ENCODE results near the gene TNNT3. TPM values are rescaled to one million over a fixed set of nuclear protein-coding genes. Genes with fewer than 3 reads are reported as not detected.

TNNT3 gene
- total RNA-seq, 2 donors from 2014 or later, result 7.4 to 8.9 TPM

GRCh38 chr11:1896468-1896867 is 23.0 kb upstream of the TNNT3 start:
- Mint-ChIP-seq H3K27me3 (peaks cover 20% of the 10 kb centered on the region), H3K4me1 (peaks cover 5% of the 10 kb centered on the region), H3K36me3 (ENCODE audit: low read depth) (no peaks in the 10 kb centered on the region), H3K27ac (no peak overlapping the region), H3K4me3 (no peak overlapping the region)
- DNase-seq, result no peak
- ATAC-seq, result no peak
- no peaks in the 10 kb centered on the region for H3K9me3 ChIP-seq (ENCODE audit: control insufficient read depth, low read length, poor library complexity, severe bottlenecking)

GRCh38 chr11:1896923-1897322 is 22.6 kb upstream of the TNNT3 start:
- ATAC-seq (no peak), DNase-seq (no peak)
- no peak overlapping the region for H3K4me3 Mint-ChIP-seq
- H3K9me3 ChIP-seq (ENCODE audit: control insufficient read depth, low read length, poor library complexity, severe bottlenecking), result no peaks in the 10 kb centered on the region
- H3K36me3 Mint-ChIP-seq (ENCODE audit: low read depth), result no peaks in the 10 kb centered on the region
- no peak overlapping the region for H3K27ac Mint-ChIP-seq
- H3K27me3 Mint-ChIP-seq, result peaks cover 20% of the 10 kb centered on the region
- peaks cover 5% of the 10 kb centered on the region for H3K4me1 Mint-ChIP-seq

- H3K9me3 ChIP-seq (ENCODE audit: control insufficient read depth, low read length, poor library complexity, severe bottlenecking), result no peaks in the 10 kb centered on the region
- DNase-seq (no peak), ATAC-seq (no peak)
- H3K4me3 Mint-ChIP-seq, result no peak overlapping the region
- H3K36me3 Mint-ChIP-seq (ENCODE audit: low read depth), result no peaks in the 10 kb centered on the region
- H3K27me3 Mint-ChIP-seq, result peaks cover 20% of the 10 kb centered on the region
- no peaks in the 10 kb centered on the region for H3K4me1 Mint-ChIP-seq
- no peak overlapping the region for H3K27ac Mint-ChIP-seq
Observed at GRCh38 chr11:1899090-1899489, 20.4 kb upstream of the TNNT3 start.

- H3K9me3 ChIP-seq (ENCODE audit: control insufficient read depth, low read length, poor library complexity, severe bottlenecking), result no peaks in the 10 kb centered on the region
- peaks cover 20% of the 10 kb centered on the region for H3K27me3 Mint-ChIP-seq
- ATAC-seq, result no peak
- H3K36me3 Mint-ChIP-seq (ENCODE audit: low read depth), result no peaks in the 10 kb centered on the region
- no peak overlapping the region for H3K4me3 Mint-ChIP-seq
- H3K4me1 Mint-ChIP-seq, result no peaks in the 10 kb centered on the region
- H3K27ac Mint-ChIP-seq, result no peak overlapping the region
- DNase-seq, result no peak
Observed at GRCh38 chr11:1899686-1900085, 19.8 kb upstream of the TNNT3 start.

- peaks cover 10% of the 10 kb centered on the region for H3K4me1 Mint-ChIP-seq
- no peak overlapping the region for H3K4me3 Mint-ChIP-seq
- peaks cover 18% of the 10 kb centered on the region for H3K27me3 Mint-ChIP-seq
- no peaks in the 10 kb centered on the region for H3K9me3 ChIP-seq (ENCODE audit: control insufficient read depth, low read length, poor library complexity, severe bottlenecking)
- DNase-seq (no peak), ATAC-seq (no peak)
- no peak overlapping the region for H3K27ac Mint-ChIP-seq
- H3K36me3 Mint-ChIP-seq (ENCODE audit: low read depth), result peaks cover 4% of the 10 kb centered on the region
Observed at GRCh38 chr11:1906181-1906580, 13.3 kb upstream of the TNNT3 start.

- peaks cover 18% of the 10 kb centered on the region for H3K27me3 Mint-ChIP-seq
- no peaks in the 10 kb centered on the region for H3K9me3 ChIP-seq (ENCODE audit: control insufficient read depth, low read length, poor library complexity, severe bottlenecking)
- no peak overlapping the region for H3K27ac Mint-ChIP-seq
- H3K4me3 Mint-ChIP-seq, result no peak overlapping the region
- DNase-seq (no peak), ATAC-seq (no peak)
- H3K4me1 Mint-ChIP-seq, result peaks cover 10% of the 10 kb centered on the region
- H3K36me3 Mint-ChIP-seq (ENCODE audit: low read depth), result peaks cover 4% of the 10 kb centered on the region
Observed at GRCh38 chr11:1906611-1907423, 12.7 kb upstream of the TNNT3 start.

- ATAC-seq, result no peak
- H3K9me3 ChIP-seq (ENCODE audit: control insufficient read depth, low read length, poor library complexity, severe bottlenecking), result no peaks in the 10 kb centered on the region
- Mint-ChIP-seq H3K36me3 (ENCODE audit: low read depth) (peaks cover 4% of the 10 kb centered on the region), H3K4me3 (no peak overlapping the region), H3K4me1 (peaks cover 10% of the 10 kb centered on the region), H3K27me3 (peaks cover 21% of the 10 kb centered on the region), H3K27ac (no peak overlapping the region)
- DNase-seq, result no peak
Observed at GRCh38 chr11:1908618-1909017, 10.9 kb upstream of the TNNT3 start.

- H3K4me3 Mint-ChIP-seq, result no peak overlapping the region
Observed at GRCh38 chr11:1909524-1909923, 10.0 kb upstream of the TNNT3 start.

GRCh38 chr11:1912289-1912878 is 7.1 kb upstream of the TNNT3 start:
- no peaks in the 10 kb centered on the region for H3K9me3 ChIP-seq (ENCODE audit: control insufficient read depth, low read length, poor library complexity, severe bottlenecking)
- H3K4me1 Mint-ChIP-seq, result peaks cover 19% of the 10 kb centered on the region
- H3K27ac Mint-ChIP-seq, result no peak overlapping the region
- peaks cover 12% of the 10 kb centered on the region for H3K36me3 Mint-ChIP-seq (ENCODE audit: low read depth)
- ATAC-seq, result no peak
- peaks cover 25% of the 10 kb centered on the region for H3K27me3 Mint-ChIP-seq
- H3K4me3 Mint-ChIP-seq, result no peak overlapping the region
- no peak for DNase-seq

More at GRCh38 chr11:1909524-1909923, 10.0 kb upstream of the TNNT3 start:
- ATAC-seq (no peak), DNase-seq (no peak)
- Mint-ChIP-seq H3K4me1 (peaks cover 13% of the 10 kb centered on the region), H3K27ac (no peak overlapping the region), H3K27me3 (peaks cover 30% of the 10 kb centered on the region), H3K36me3 (ENCODE audit: low read depth) (peaks cover 6% of the 10 kb centered on the region)
- H3K9me3 ChIP-seq (ENCODE audit: control insufficient read depth, low read length, poor library complexity, severe bottlenecking), result no peaks in the 10 kb centered on the region

- H3K9me3 ChIP-seq (ENCODE audit: control insufficient read depth, low read length, poor library complexity, severe bottlenecking), result no peaks in the 10 kb centered on the region
Observed at GRCh38 chr11:1913271-1914060, 6.0 kb upstream of the TNNT3 start.

GRCh38 chr11:1915795-1916131 is 3.7 kb upstream of the TNNT3 start:
- ATAC-seq (no peak), DNase-seq (no peak)
- H3K36me3 Mint-ChIP-seq (ENCODE audit: low read depth), result peaks cover 8% of the 10 kb centered on the region
- peaks cover 20% of the 10 kb centered on the region for H3K27me3 Mint-ChIP-seq
- peak overlapping the region; percentile 0 for H3K27ac Mint-ChIP-seq
- H3K4me1 Mint-ChIP-seq, result peaks cover 19% of the 10 kb centered on the region
- H3K9me3 ChIP-seq (ENCODE audit: control insufficient read depth, low read length, poor library complexity, severe bottlenecking), result no peaks in the 10 kb centered on the region
- H3K4me3 Mint-ChIP-seq, result no peak overlapping the region

More at GRCh38 chr11:1913271-1914060, 6.0 kb upstream of the TNNT3 start:
- H3K36me3 Mint-ChIP-seq (ENCODE audit: low read depth), result peaks cover 12% of the 10 kb centered on the region
- no peak overlapping the region for H3K4me3 Mint-ChIP-seq
- no peak overlapping the region for H3K27ac Mint-ChIP-seq
- ATAC-seq (no peak), DNase-seq (no peak)
- peaks cover 17% of the 10 kb centered on the region for H3K4me1 Mint-ChIP-seq
- H3K27me3 Mint-ChIP-seq, result peaks cover 24% of the 10 kb centered on the region

GRCh38 chr11:1916132-1916985 is 3.1 kb upstream of the TNNT3 start:
- Mint-ChIP-seq H3K4me3 (peak overlapping the region; percentile 31), H3K27me3 (peaks cover 20% of the 10 kb centered on the region), H3K36me3 (ENCODE audit: low read depth) (peaks cover 8% of the 10 kb centered on the region), H3K27ac (peak overlapping the region; percentile 0), H3K4me1 (peaks cover 19% of the 10 kb centered on the region)
- no peaks in the 10 kb centered on the region for H3K9me3 ChIP-seq (ENCODE audit: control insufficient read depth, low read length, poor library complexity, severe bottlenecking)
- ATAC-seq (peak; percentile 29), DNase-seq (no peak)
